CD8-positive, alpha-beta memory T cell (primary cell): Measurements from ENCODE around the gene ZNF821. TPM values are rescaled to one million over a fixed set of nuclear protein-coding genes. Genes with fewer than 3 reads are reported as not detected.

ENCODE experiments used
- CTCF ChIA-PET: fragments of 350-600 bp; sonication (Branson Sonifier 250); formaldehyde crosslinking; loops from one replicate; lab custom pipeline; 2021; ENCODE audit warnings: antibody characterized with exemption; lab: Charles Lee
- POLR2A ChIA-PET: fragments of 350-600 bp; sonication (Branson Sonifier 250); formaldehyde crosslinking; loops from one replicate; lab custom pipeline; 2021; ENCODE audit warnings: antibody characterized with exemption; lab: Charles Lee
- DNase-seq, 5 donors: peaks; one replicate each; pipeline versions ENCODE4 v3.0.0 to v3.0.0-alpha.2; 2020 to 2022; ENCODE audit warnings: mixed read lengths in 1 of 5
- H3K27ac ChIP-seq: one replicate; pipeline ENCODE4 v1.7.0; 2013; ENCODE audit warnings: low read depth, mild to moderate bottlenecking, low read length, moderate library complexity
- H3K27me3 ChIP-seq: 2 replicates; pipeline ENCODE4 v1.7.0; 2013; ENCODE audit warnings: low read length, mild to moderate bottlenecking; ENCODE audit not compliant: insufficient read depth, poor library complexity, severe bottlenecking
- H3K36me3 ChIP-seq: 2 replicates; pipeline ENCODE4 v1.7.0; 2013; ENCODE audit warnings: mild to moderate bottlenecking, low read length, moderate library complexity; ENCODE audit not compliant: insufficient read depth
- H3K4me1 ChIP-seq: 2 replicates; pipeline ENCODE4 v1.7.0; 2013; ENCODE audit warnings: mild to moderate bottlenecking, low read length, moderate library complexity; ENCODE audit not compliant: insufficient read depth
- H3K4me3 ChIP-seq: 2 replicates; pipeline ENCODE4 v1.7.0; 2013; ENCODE audit warnings: mild to moderate bottlenecking, low read length
- H3K9me3 ChIP-seq: 2 replicates; pipeline ENCODE4 v1.7.0; 2013; ENCODE audit warnings: mild to moderate bottlenecking, low read length
- H3K27ac Mint-ChIP-seq, 8 donors: one replicate each; pipeline ENCODE4 v1.8.0; 2020 to 2021; ENCODE audit warnings: mixed read lengths in 8 of 8, mild to moderate bottlenecking in 6 of 8, inconsistent platforms in 3 of 8, moderate library complexity in 3 of 8
- H3K27me3 Mint-ChIP-seq, 2 donors: one replicate each; pipeline ENCODE4 v1.8.0; 2020 to 2021; ENCODE audit warnings: mixed read lengths in 2 of 2, mild to moderate bottlenecking in 1 of 2, moderate library complexity in 1 of 2
- H3K36me3 Mint-ChIP-seq, 3 donors: one replicate each; pipeline ENCODE4 v1.8.0; 2020 to 2021; ENCODE audit warnings: mixed read lengths in 3 of 3, inconsistent platforms in 1 of 3, mild to moderate bottlenecking in 1 of 3
- H3K4me1 Mint-ChIP-seq, 3 donors: one replicate each; pipeline ENCODE4 v1.8.0; 2020 to 2021; ENCODE audit warnings: mixed read lengths in 3 of 3, inconsistent platforms in 1 of 3, mild to moderate bottlenecking in 1 of 3
- H3K4me3 Mint-ChIP-seq, 7 donors: one replicate each; pipeline ENCODE4 v1.8.0; 2020 to 2021; ENCODE audit warnings: mixed read lengths in 7 of 7, mild to moderate bottlenecking in 6 of 7, moderate library complexity in 4 of 7, inconsistent platforms in 2 of 7
- H3K9me3 Mint-ChIP-seq, 5 donors: one replicate each; pipeline ENCODE4 v1.8.0; 2020 to 2022; ENCODE audit warnings: mixed read lengths in 5 of 5, mild to moderate bottlenecking in 3 of 5, moderate library complexity in 2 of 5, inconsistent platforms in 1 of 5
- polyA plus RNA-seq: library from polyadenylated mRNA; unstranded; fragments of 300-500 nt; fragmentation: Illumina TruSeq; gene quantifications from one replicate; pipeline ENCODE4 v1.2.3, GENCODE V29; 2021
- total RNA-seq, 2 experiments: library from RNA; stranded (reverse); gene quantifications; one replicate each; pipeline ENCODE4 v1.2.3, GENCODE V29; 2021

Gene ZNF821
- 1 to 10 TPM; 3.3 to 5.3 TPM for total RNA-seq
- polyA plus RNA-seq = 12.6 TPM

- ChIA-PET POLR2A (interaction anchor here (0.7 to 6.4 kb wide), 6 partner anchors 11 to 76 kb away, joined by 4 to 73 read pairs (median 14); partner anchors contain the start of genes AP1G1 and IST1), CTCF (interaction anchor here (1.0 to 5.1 kb wide), 10 partner anchors 8 to 97 kb away, joined by 3 to 123 read pairs (median 18); partner anchors contain the start of genes AP1G1 and IST1)
- Histone ChIP-seq H3K27me3 (no peaks in the 10 kb centered on the region), H3K9me3 (no peaks in the 10 kb centered on the region), H3K27ac (peak within 1 kb of the TSS; percentile 68), H3K4me3 (peak within 1 kb of the TSS; percentile 77), H3K36me3 (peaks cover 5% of the 10 kb centered on the region), H3K4me1 (peaks cover 37% of the 10 kb centered on the region)
- H3K4me3 Mint-ChIP-seq = peak within 1 kb of the TSS; percentile 92 to 99 (median 96)
- peaks cover 49 to 57% (median 54%) of the 10 kb centered on the region in 3 donors for H3K4me1 Mint-ChIP-seq
- peak; percentile 74 to 81 (median 78) for DNase-seq
- peaks cover 0 to 2% (median 0%) of the 10 kb centered on the region in 5 donors for H3K9me3 Mint-ChIP-seq
- peak within 1 kb of the TSS; percentile 94 to 98 (median 96) for H3K27ac Mint-ChIP-seq
- peaks cover 0 to 4% of the 10 kb centered on the region in 2 donors for H3K27me3 Mint-ChIP-seq
- H3K36me3 Mint-ChIP-seq = peaks cover 0 to 21% (median 3%) of the 10 kb centered on the region in 3 donors
These were observed at the start of gene ZNF821 for GRCh38 chr16:71883849-71884638. ZNF821 (minus strand) TSS chr16:71884182; CDS start chr16:71879946, 4,236 bp downstream.

GRCh38 chr16:71933017-71933416 is 49.0 kb upstream of the ZNF821 start:
- H3K27me3 ChIP-seq = no peaks in the 10 kb centered on the region
- Mint-ChIP-seq H3K27ac (peak overlapping the region in 2 of 8 donors; percentile 42 to 76), H3K4me3 (no peak overlapping the region), H3K4me1 (peaks cover 4 to 14% (median 7%) of the 10 kb centered on the region in 3 donors), H3K27me3 (no peaks in the 10 kb centered on the region), H3K36me3 (peaks cover 0 to 53% (median 9%) of the 10 kb centered on the region in 3 donors), H3K9me3 (no peaks in the 10 kb centered on the region)
- peaks cover 12% of the 10 kb centered on the region for H3K36me3 ChIP-seq
- ChIA-PET CTCF (no interaction called here), POLR2A (no interaction called here)
- H3K4me3 ChIP-seq = no peak overlapping the region
- H3K9me3 ChIP-seq = no peaks in the 10 kb centered on the region
- H3K27ac ChIP-seq = no peak overlapping the region
- no peak for DNase-seq
- H3K4me1 ChIP-seq = no peaks in the 10 kb centered on the region

- DNase-seq = no peak
- H3K36me3 Mint-ChIP-seq = peaks cover 1 to 67% (median 18%) of the 10 kb centered on the region in 3 donors
- H3K4me1 Mint-ChIP-seq = peaks cover 5 to 17% (median 10%) of the 10 kb centered on the region in 3 donors
- H3K9me3 Mint-ChIP-seq = no peaks in the 10 kb centered on the region
- Histone ChIP-seq H3K36me3 (peaks cover 26% of the 10 kb centered on the region), H3K9me3 (no peaks in the 10 kb centered on the region), H3K4me3 (no peak overlapping the region), H3K4me1 (no peaks in the 10 kb centered on the region), H3K27me3 (no peaks in the 10 kb centered on the region), H3K27ac (no peak overlapping the region)
- no peaks in the 10 kb centered on the region for H3K27me3 Mint-ChIP-seq
- peak overlapping the region in 2 of 8 donors; percentile 3 to 29 for H3K27ac Mint-ChIP-seq
- CTCF ChIA-PET = no interaction called here
- POLR2A ChIA-PET = no interaction called here
- H3K4me3 Mint-ChIP-seq = no peak overlapping the region
These were observed 47.6 kb upstream of the ZNF821 start for GRCh38 chr16:71931599-71931998.

GRCh38 chr16:71931001-71931400 is 47.0 kb upstream of the ZNF821 start:
- H3K4me3 ChIP-seq = no peak overlapping the region
- H3K36me3 ChIP-seq = peaks cover 29% of the 10 kb centered on the region
- H3K27ac Mint-ChIP-seq = peak overlapping the region in 4 of 8 donors; percentile 3 to 75 (median 30)
- no peaks in the 10 kb centered on the region for H3K9me3 Mint-ChIP-seq
- CTCF ChIA-PET = no interaction called here
- H3K4me1 ChIP-seq = no peaks in the 10 kb centered on the region
- no peak overlapping the region for H3K27ac ChIP-seq
- H3K4me1 Mint-ChIP-seq = peaks cover 5 to 17% (median 10%) of the 10 kb centered on the region in 3 donors
- H3K27me3 Mint-ChIP-seq = no peaks in the 10 kb centered on the region
- no peak for DNase-seq
- POLR2A ChIA-PET = no interaction called here
- no peaks in the 10 kb centered on the region for H3K9me3 ChIP-seq
- peaks cover 4 to 70% (median 21%) of the 10 kb centered on the region in 3 donors for H3K36me3 Mint-ChIP-seq
- H3K4me3 Mint-ChIP-seq = no peak overlapping the region
- no peaks in the 10 kb centered on the region for H3K27me3 ChIP-seq

GRCh38 chr16:71930013-71930563 is 46.1 kb upstream of the ZNF821 start:
- Mint-ChIP-seq H3K9me3 (no peaks in the 10 kb centered on the region), H3K27ac (peak overlapping the region in 4 of 8 donors; percentile 17 to 77 (median 34)), H3K4me3 (no peak overlapping the region), H3K36me3 (peaks cover 4 to 75% (median 19%) of the 10 kb centered on the region in 3 donors), H3K4me1 (peaks cover 5 to 17% (median 10%) of the 10 kb centered on the region in 3 donors), H3K27me3 (no peaks in the 10 kb centered on the region)
- H3K27ac ChIP-seq = no peak overlapping the region
- no peaks in the 10 kb centered on the region for H3K27me3 ChIP-seq
- POLR2A ChIA-PET = no interaction called here
- no peak for DNase-seq
- no peaks in the 10 kb centered on the region for H3K4me1 ChIP-seq
- H3K36me3 ChIP-seq = peaks cover 29% of the 10 kb centered on the region
- CTCF ChIA-PET = interaction anchor here (1.8 to 2.5 kb wide), 2 partner anchors 26 to 31 kb away, joined by 5 to 6 read pairs; no protein-coding TSS in a partner anchor
- no peak overlapping the region for H3K4me3 ChIP-seq
- no peaks in the 10 kb centered on the region for H3K9me3 ChIP-seq

GRCh38 chr16:71929048-71929447 is 45.1 kb upstream of the ZNF821 start:
- Histone ChIP-seq H3K4me1 (no peaks in the 10 kb centered on the region), H3K27me3 (no peaks in the 10 kb centered on the region), H3K36me3 (peaks cover 36% of the 10 kb centered on the region), H3K27ac (no peak overlapping the region), H3K4me3 (no peak overlapping the region), H3K9me3 (no peaks in the 10 kb centered on the region)
- CTCF ChIA-PET = interaction anchor here (0.6 to 2.5 kb wide), 5 partner anchors 8 to 39 kb away, joined by 3 to 6 read pairs (median 4); no protein-coding TSS in a partner anchor
- Mint-ChIP-seq H3K9me3 (no peaks in the 10 kb centered on the region), H3K4me1 (peaks cover 5 to 17% (median 12%) of the 10 kb centered on the region in 3 donors), H3K27ac (peak overlapping the region in 4 of 8 donors; percentile 10 to 72 (median 23)), H3K4me3 (no peak overlapping the region), H3K36me3 (peaks cover 4 to 79% (median 17%) of the 10 kb centered on the region in 3 donors), H3K27me3 (no peaks in the 10 kb centered on the region)
- DNase-seq = no peak
- POLR2A ChIA-PET = no interaction called here

- ChIA-PET POLR2A (interaction anchor here (0.7 kb wide), 1 partner anchor 154 kb away, joined by 7 read pairs; no protein-coding TSS in a partner anchor), CTCF (no interaction called here)
- no peak overlapping the region for H3K4me3 Mint-ChIP-seq
- H3K9me3 Mint-ChIP-seq = no peaks in the 10 kb centered on the region
- Histone ChIP-seq H3K27me3 (no peaks in the 10 kb centered on the region), H3K4me3 (no peak overlapping the region), H3K4me1 (no peaks in the 10 kb centered on the region), H3K36me3 (peaks cover 47% of the 10 kb centered on the region), H3K9me3 (no peaks in the 10 kb centered on the region), H3K27ac (no peak overlapping the region)
- H3K4me1 Mint-ChIP-seq = peaks cover 5 to 20% (median 16%) of the 10 kb centered on the region in 3 donors
- no peak for DNase-seq
- H3K36me3 Mint-ChIP-seq = peaks cover 4 to 81% (median 23%) of the 10 kb centered on the region in 3 donors
- peak overlapping the region in 5 of 8 donors; percentile 38 to 88 (median 53) for H3K27ac Mint-ChIP-seq
- no peaks in the 10 kb centered on the region for H3K27me3 Mint-ChIP-seq
These were observed 43.8 kb upstream of the ZNF821 start for GRCh38 chr16:71927787-71928186.
